Neural progenitor cell (in vitro differentiated cells): Measurements from ENCODE around the gene CCNT1. TPM values are rescaled to one million over a fixed set of nuclear protein-coding genes. Genes with fewer than 3 reads are reported as not detected.

ENCODE experiments used
- DNase-seq: peaks from one replicate; pipeline ENCODE4 v3.0.0-alpha.2; 2016; ENCODE audit warnings: low spot score
- H2AFZ ChIP-seq: fragments of 200-600 bp; sonication (generic); replicated peaks from 2 replicates; pipeline ENCODE4 v1.6.1; 2016; ENCODE audit warnings: antibody characterized with exemption
- H3F3A ChIP-seq: fragments of 200-600 bp; sonication (generic); 2 replicates; pipeline ENCODE4 v1.6.1; 2016; ENCODE audit warnings: antibody characterized with exemption, low read depth
- H3K27ac ChIP-seq: fragments of 200-600 bp; sonication (generic); 2 replicates; pipeline ENCODE4 v1.5.1; 2016; ENCODE audit warnings: mild to moderate bottlenecking
- H3K27me3 ChIP-seq: fragments of 200-600 bp; sonication (generic); 2 replicates; pipeline ENCODE4 v1.6.1; 2016; ENCODE audit warnings: mild to moderate bottlenecking, moderate library complexity
- H3K36me3 ChIP-seq: fragments of 200-600 bp; sonication (generic); 2 replicates; pipeline ENCODE4 v1.5.1; 2016
- H3K4me1 ChIP-seq: fragments of 200-600 bp; sonication (generic); 2 replicates; pipeline ENCODE4 v1.6.1; 2016; ENCODE audit warnings: mixed run types
- H3K4me2 ChIP-seq: fragments of 200-600 bp; sonication (generic); 2 replicates; pipeline ENCODE4 v1.6.1; 2016
- H3K4me3 ChIP-seq: fragments of 200-600 bp; sonication (generic); 2 replicates; pipeline ENCODE4 v1.5.1; 2016
- H3K79me2 ChIP-seq: fragments of 200-600 bp; sonication (generic); 2 replicates; pipeline ENCODE4 v1.6.1; 2016; ENCODE audit warnings: low read depth
- H3K9ac ChIP-seq: fragments of 200-600 bp; sonication (generic); 2 replicates; pipeline ENCODE4 v1.6.1; 2016
- H3K9me3 ChIP-seq: fragments of 200-600 bp; sonication (generic); 2 replicates; pipeline ENCODE4 v1.5.1; 2016; ENCODE audit warnings: low read depth
- H4K20me1 ChIP-seq: fragments of 200-600 bp; sonication (generic); 2 replicates; pipeline ENCODE4 v1.6.1; 2016; ENCODE audit warnings: low read depth
- H3K27ac Mint-ChIP-seq: 3 replicates; pipeline ENCODE4 v1.8.0; 2021; ENCODE audit warnings: mixed read lengths
- H3K27me3 Mint-ChIP-seq: 2 replicates; pipeline ENCODE4 v1.8.0; 2022; ENCODE audit warnings: low read depth, mild to moderate bottlenecking, inconsistent platforms, moderate library complexity, mixed read lengths; ENCODE audit not compliant: insufficient read depth
- H3K36me3 Mint-ChIP-seq: 3 replicates; pipeline ENCODE4 v1.8.0; 2021; ENCODE audit warnings: mixed read lengths
- H3K4me1 Mint-ChIP-seq: 3 replicates; pipeline ENCODE4 v1.8.0; 2021; ENCODE audit warnings: mixed read lengths
- H3K4me3 Mint-ChIP-seq: 3 replicates; pipeline ENCODE4 v1.8.0; 2021; ENCODE audit warnings: mild to moderate bottlenecking, moderate library complexity, mixed read lengths
- H3K9me3 Mint-ChIP-seq: 3 replicates; pipeline ENCODE4 v1.8.0; 2020; ENCODE audit warnings: mixed read lengths
- CTCF ChIP-seq: fragments of 200-600 bp; sonication (generic); IDR thresholded peaks from 2 replicates; pipeline ENCODE4 v1.5.1; 2017; ENCODE audit warnings: antibody characterized with exemption, mild to moderate bottlenecking
- EZH2 ChIP-seq: fragments of 200-600 bp; sonication (generic); IDR thresholded peaks from 2 replicates; pipeline ENCODE4 v1.6.1; 2017; ENCODE audit warnings: antibody characterized with exemption, mild to moderate bottlenecking, moderate library complexity
- EZH2phosphoT487 ChIP-seq: fragments of 200-600 bp; sonication (generic); IDR thresholded peaks from 2 replicates; pipeline ENCODE4 v1.6.1; 2017; ENCODE audit warnings: antibody characterized with exemption
- microRNA counts: library from miRNA; unstranded; fragments of <30 nt; microRNA quantifications from one replicate; lab custom pipeline; 2016
- microRNA-seq: library from miRNA; unstranded; fragments of <30 nt; microRNA quantifications from one replicate; pipeline ENCODE4, GENCODE V29; 2016
- small RNA-seq: library from RNA; depleted of rRNA; stranded (forward); fragments of <200 nt; gene quantifications from one replicate; pipeline ENCODE3, GENCODE V24; 2015
- total RNA-seq: library from RNA; depleted of rRNA; stranded (reverse); fragments of >200 nt; gene quantifications from 2 replicates; pipeline ENCODE4 v1.2.3, GENCODE V29; 2015; ENCODE audit warnings: low replicate concordance

The CCNT1 gene
- total RNA-seq, 1 donor from 2014 or later, result 64.2 TPM

- Mint-ChIP-seq H3K4me3 (no peak overlapping the region), H3K4me1 (no peaks in the 10 kb centered on the region), H3K27me3 (peaks cover 2% of the 10 kb centered on the region), H3K27ac (no peak overlapping the region), H3K9me3 (peaks cover 30% of the 10 kb centered on the region), H3K36me3 (peaks cover 30% of the 10 kb centered on the region)
- no peaks in the 10 kb centered on the region for H3K4me1 ChIP-seq
- no peaks in the 10 kb centered on the region for H3K27me3 ChIP-seq
- no peak overlapping the region for H3K27ac ChIP-seq
- no peak overlapping the region for H3K4me2 ChIP-seq
- H3K79me2 ChIP-seq, result no peaks in the 10 kb centered on the region
- H3F3A ChIP-seq, result no peaks in the 10 kb centered on the region
- DNase-seq, result no peak
- peaks cover 4% of the 10 kb centered on the region for H3K9me3 ChIP-seq
- H2AFZ ChIP-seq, result no peak overlapping the region
- H3K36me3 ChIP-seq, result peaks cover 13% of the 10 kb centered on the region
- H4K20me1 ChIP-seq, result no peaks in the 10 kb centered on the region
- TF ChIP-seq CTCF (no peak), EZH2 (no peak), EZH2phosphoT487 (no peak)
- no peak overlapping the region for H3K9ac ChIP-seq
- no peak overlapping the region for H3K4me3 ChIP-seq
Observed at GRCh38 chr12:48640854-48641253, 75.7 kb downstream of the CCNT1 start.

- no peaks in the 10 kb centered on the region for H3K79me2 ChIP-seq
- DNase-seq, result no peak
Observed at GRCh38 chr12:48640428-48640827, 76.1 kb downstream of the CCNT1 start.

More at GRCh38 chr12:48640428-48640827, 76.1 kb downstream of the CCNT1 start:
- H3K4me1 ChIP-seq, result no peaks in the 10 kb centered on the region
- no peak overlapping the region for H3K4me3 Mint-ChIP-seq
- H3K4me2 ChIP-seq, result no peak overlapping the region
- H3K36me3 ChIP-seq, result peaks cover 13% of the 10 kb centered on the region
- peaks cover 2% of the 10 kb centered on the region for H3K27me3 Mint-ChIP-seq
- no peaks in the 10 kb centered on the region for H3F3A ChIP-seq
- H2AFZ ChIP-seq, result no peak overlapping the region
- H3K9me3 Mint-ChIP-seq, result peaks cover 30% of the 10 kb centered on the region
- no peaks in the 10 kb centered on the region for H3K4me1 Mint-ChIP-seq
- no peak overlapping the region for H3K9ac ChIP-seq
- peaks cover 29% of the 10 kb centered on the region for H3K36me3 Mint-ChIP-seq
- peaks cover 4% of the 10 kb centered on the region for H3K9me3 ChIP-seq
- no peak overlapping the region for H3K27ac Mint-ChIP-seq
- H3K4me3 ChIP-seq, result no peak overlapping the region
- no peaks in the 10 kb centered on the region for H4K20me1 ChIP-seq
- no peaks in the 10 kb centered on the region for H3K27me3 ChIP-seq
- no peak overlapping the region for H3K27ac ChIP-seq
- TF ChIP-seq CTCF (no peak), EZH2 (no peak), EZH2phosphoT487 (no peak)

MicroRNAs encoded within 50 kb of the gene (microRNA counts, 767-probe panel; counts per million panel counts)
- microRNA hsa-miR-1291 (lab: Ali Mortazavi, UCI), result 460 counts per million, percentile 90 among the panel's probes with 10 or more counts

Small RNA genes lying within 50 kb of the gene (microRNA-seq; reads per million reads assigned to microRNA genes)
- gene MIR1291, result not detected

Small RNA genes lying within 50 kb of the gene (small RNA-seq; reads per million reads assigned to genes)
- gene MIR1291 (not detected), gene SNORA2A (6.0 reads per million, percentile 94 among the genes with 10 or more reads in this experiment), gene SNORA2B (1.1 reads per million, percentile 80 among the genes with 10 or more reads in this experiment), gene SNORA2C (0.45 reads per million, percentile 50 among the genes with 10 or more reads in this experiment)

Other genes with a start within 250 kb of the CCNT1 start
- not detected in 2 replicates for gene ANP32D, start 244.1 kb downstream of the CCNT1 start, total RNA-seq
- gene C12orf54, start 234.2 kb downstream of the CCNT1 start, total RNA-seq, result not detected in 2 replicates
- gene OR8S1, start 191.1 kb downstream of the CCNT1 start, total RNA-seq, result not detected in 2 replicates
- gene LALBA, start 146.7 kb downstream of the CCNT1 start, total RNA-seq, result not detected in 2 replicates
- gene KANSL2, start 34.5 kb downstream of the CCNT1 start, total RNA-seq, result 82.6 and 97.5 TPM in 2 replicates
- gene ADCY6, start 72.4 kb upstream of the CCNT1 start, total RNA-seq, result 22.4 and 42.4 TPM in 2 replicates
- gene CACNB3, start 101.8 kb upstream of the CCNT1 start, total RNA-seq, result 25.0 and 31.3 TPM in 2 replicates
- gene DDX23, start 135.5 kb upstream of the CCNT1 start, total RNA-seq, result 95.6 and 109 TPM in 2 replicates
- gene RND1, start 149.2 kb upstream of the CCNT1 start, total RNA-seq, result 9.8 and 16.7 TPM in 2 replicates
- gene FKBP11, start 208.8 kb upstream of the CCNT1 start, total RNA-seq, result 12.6 and 18.2 TPM in 2 replicates
- 84.1 and 144 TPM in 2 replicates for gene ARF3, start 240.8 kb upstream of the CCNT1 start, total RNA-seq